Large intestine (tissue), 3 donors: ENCODE data around the gene KRTAP5-10. TPM values are rescaled to one million over a fixed set of nuclear protein-coding genes. Genes with fewer than 3 reads are reported as not detected.

Experiments
- DNase-seq, 2 donors: peaks; one replicate each; pipeline versions ENCODE4 v3.0.0 to v3.0.0-alpha.2; 2013
- H3K27ac ChIP-seq: one replicate; pipeline ENCODE4 v1.5.1; 2013; ENCODE audit warnings: low read length
- H3K27me3 ChIP-seq: 2 replicates; pipeline ENCODE4 v1.6.1; 2013; ENCODE audit warnings: low read length; ENCODE audit not compliant: control insufficient read depth, insufficient read depth
- H3K36me3 ChIP-seq: 2 replicates; pipeline ENCODE4 v1.6.1; 2013; ENCODE audit warnings: low read length; ENCODE audit not compliant: control insufficient read depth, insufficient read depth
- H3K4me1 ChIP-seq: one replicate; pipeline ENCODE4 v1.6.1; 2013; ENCODE audit warnings: low read length; ENCODE audit not compliant: control insufficient read depth, insufficient read depth
- H3K4me3 ChIP-seq: one replicate; pipeline ENCODE4 v1.5.1; 2013; ENCODE audit warnings: low read length
- H3K9me3 ChIP-seq: one replicate; pipeline ENCODE4 v1.6.1; 2013; ENCODE audit warnings: mild to moderate bottlenecking, low read depth, low read length, moderate library complexity; ENCODE audit not compliant: control insufficient read depth
- WGBS: methylation state at CpG from one replicate; pipeline ENCODE4 v1.1.5; 2013; ENCODE audit warnings: low lambda C conversion rate; ENCODE audit not compliant: insufficient coverage; 5-methylcytosine and 5-hydroxymethylcytosine counted together
- polyA plus RNA-seq: library from polyadenylated mRNA; unstranded; fragments of 120-200 nt; gene quantifications from one replicate; pipeline ENCODE4 v1.2.1, GENCODE V29; 2013

Gene KRTAP5-10
- polyA plus RNA-seq, 1 donor: 0.19 TPM

DNA sequence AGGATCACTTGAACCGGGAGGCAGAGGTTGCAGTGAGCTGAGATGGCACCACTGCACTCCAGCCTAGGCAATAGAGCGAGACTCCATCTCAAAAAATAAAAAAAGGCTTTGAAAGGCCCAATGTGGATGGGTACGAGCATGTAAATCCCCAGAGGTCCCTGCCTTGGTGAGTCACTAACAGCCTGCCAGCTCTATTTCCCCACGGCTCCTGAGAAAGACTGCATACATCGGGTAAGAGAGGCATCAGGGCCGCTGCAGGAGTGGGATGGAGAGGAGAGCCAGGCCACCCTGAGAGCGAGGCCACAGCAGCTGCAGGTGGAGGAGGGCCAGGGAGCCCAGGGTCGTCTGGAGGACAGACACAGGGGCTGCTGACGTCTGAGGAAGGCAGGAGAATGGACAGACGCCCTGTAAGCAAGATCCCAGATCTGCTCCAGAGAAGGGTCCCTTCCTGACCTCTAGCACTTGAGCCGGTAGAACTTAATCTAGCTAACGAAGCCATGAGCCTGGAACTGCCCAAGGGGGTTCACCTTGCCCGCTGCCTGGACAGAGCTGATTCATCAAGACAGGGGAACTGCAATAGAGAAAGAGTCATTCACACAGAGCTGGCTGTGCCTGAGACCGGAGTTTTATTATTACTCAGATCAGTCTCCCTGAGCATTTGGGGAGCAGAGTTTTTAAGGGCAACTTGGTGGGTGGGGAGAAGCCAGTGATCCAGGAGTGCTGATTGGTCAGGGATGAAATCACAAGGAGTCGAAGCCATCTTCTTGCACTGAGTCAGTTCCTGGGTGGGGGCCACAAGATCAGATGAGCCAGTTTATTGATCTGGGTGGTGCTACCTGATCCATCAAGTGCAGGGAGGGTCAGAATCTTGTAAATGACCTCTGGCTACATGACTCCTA is 22.2 kb upstream of the KRTAP5-10 start:
- DNase-seq: no peak
- Histone ChIP-seq H3K4me3 (no peak overlapping the region), H3K9me3 (no peaks in the 10 kb centered on the region), H3K4me1 (no peaks in the 10 kb centered on the region), H3K27me3 (no peaks in the 10 kb centered on the region), H3K27ac (no peak overlapping the region), H3K36me3 (no peaks in the 10 kb centered on the region)
- no CpG with 5 or more reads among the region's 15 CpGs for WGBS

DNA sequence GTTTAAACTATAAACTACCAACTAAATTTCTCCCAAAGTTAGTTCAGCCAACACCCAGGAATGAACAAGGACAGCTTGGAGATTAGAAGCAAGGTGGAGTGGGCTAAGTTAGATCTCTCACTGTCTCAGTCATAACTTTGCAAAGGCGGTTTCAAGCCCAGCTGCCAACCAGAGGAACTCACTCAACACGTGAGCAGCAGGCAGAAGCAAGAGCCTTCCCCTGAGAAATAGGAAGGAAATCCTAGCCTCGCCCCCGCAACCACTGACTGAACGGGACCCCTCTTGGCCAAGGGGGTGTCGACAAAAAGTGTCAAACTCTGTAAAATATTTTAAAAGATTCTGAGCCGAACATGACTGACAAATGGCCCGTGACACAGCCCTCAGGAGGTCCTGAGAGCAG is 21.5 kb upstream of the KRTAP5-10 start:
- H3K4me3 ChIP-seq: no peak overlapping the region
- no peak for DNase-seq
- 100% methylated on average over 1 of the region's 8 CpGs for WGBS
- H3K36me3 ChIP-seq: no peaks in the 10 kb centered on the region
- H3K27ac ChIP-seq: no peak overlapping the region
- H3K9me3 ChIP-seq: no peaks in the 10 kb centered on the region
- H3K4me1 ChIP-seq: no peaks in the 10 kb centered on the region
- no peaks in the 10 kb centered on the region for H3K27me3 ChIP-seq

DNA sequence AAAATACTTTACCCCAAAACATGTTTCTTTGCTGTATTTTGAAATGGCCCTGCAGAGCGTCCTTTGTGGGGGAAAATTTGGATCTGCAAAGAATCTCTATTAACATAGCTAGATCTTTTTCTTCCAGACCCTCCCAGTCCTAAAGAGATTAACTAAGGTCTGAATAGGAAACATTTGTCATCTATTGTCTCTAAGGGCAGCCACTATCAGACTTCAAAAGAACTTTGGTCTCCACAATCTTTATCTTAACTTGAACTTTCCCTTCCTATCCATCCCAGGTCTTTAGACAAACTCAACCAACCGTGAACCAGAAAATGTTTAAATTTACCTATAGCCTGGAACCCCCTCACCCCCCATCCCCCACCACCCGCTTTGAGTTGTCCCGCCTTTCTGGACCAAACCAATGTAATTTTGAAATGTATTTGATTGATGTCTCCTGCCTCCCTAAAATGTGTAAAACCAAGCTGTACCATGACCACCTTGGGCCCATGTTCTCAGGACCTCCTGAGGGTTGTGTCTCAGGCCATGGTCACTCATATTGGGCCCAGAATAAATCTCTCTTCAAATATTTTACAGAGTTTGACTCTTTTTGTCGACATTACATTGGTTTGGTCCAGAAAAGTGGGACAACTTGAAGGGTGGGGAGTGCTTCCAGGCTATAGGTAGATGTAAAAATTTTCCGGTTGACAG is 20.7 kb upstream of the KRTAP5-10 start:
- H3K4me1 ChIP-seq: no peaks in the 10 kb centered on the region
- 29% methylated on average over 1 of the region's 6 CpGs for WGBS
- H3K4me3 ChIP-seq: no peak overlapping the region
- H3K27ac ChIP-seq: no peak overlapping the region
- DNase-seq: no peak
- H3K36me3 ChIP-seq: no peaks in the 10 kb centered on the region
- no peaks in the 10 kb centered on the region for H3K27me3 ChIP-seq
- H3K9me3 ChIP-seq: no peaks in the 10 kb centered on the region

DNA sequence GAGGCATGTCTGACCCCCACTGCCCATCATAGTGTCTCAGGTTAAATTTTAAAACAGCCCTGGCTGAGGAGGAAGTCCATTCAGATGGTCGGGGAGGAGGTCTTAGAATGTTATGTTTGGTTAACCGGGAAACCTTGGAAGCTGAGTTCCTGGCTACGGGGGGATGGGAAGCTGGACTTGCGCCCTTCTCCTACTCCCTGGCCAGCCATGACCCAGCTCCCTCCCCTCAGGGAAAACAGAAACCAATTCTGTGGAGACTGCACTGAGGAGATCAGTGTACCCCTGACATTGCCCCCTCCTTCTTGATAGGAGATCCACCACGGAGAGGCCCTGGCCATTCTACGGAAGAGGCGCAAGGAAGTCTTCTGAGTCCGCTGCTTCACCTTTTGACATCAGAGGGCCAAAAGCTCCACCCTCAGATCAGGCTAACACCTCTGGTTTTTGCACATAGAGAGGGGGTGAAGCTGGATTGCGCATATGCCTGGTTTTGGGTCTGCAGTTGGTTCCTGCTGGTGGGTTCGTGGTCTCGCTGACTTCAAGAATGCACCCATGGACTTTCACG is 19.9 kb upstream of the KRTAP5-10 start:
- Histone ChIP-seq H3K4me3 (no peak overlapping the region), H3K9me3 (no peaks in the 10 kb centered on the region), H3K27me3 (no peaks in the 10 kb centered on the region), H3K4me1 (no peaks in the 10 kb centered on the region), H3K27ac (no peak overlapping the region), H3K36me3 (no peaks in the 10 kb centered on the region)
- WGBS: no CpG with 5 or more reads among the region's 12 CpGs
- DNase-seq: no peak

DNA sequence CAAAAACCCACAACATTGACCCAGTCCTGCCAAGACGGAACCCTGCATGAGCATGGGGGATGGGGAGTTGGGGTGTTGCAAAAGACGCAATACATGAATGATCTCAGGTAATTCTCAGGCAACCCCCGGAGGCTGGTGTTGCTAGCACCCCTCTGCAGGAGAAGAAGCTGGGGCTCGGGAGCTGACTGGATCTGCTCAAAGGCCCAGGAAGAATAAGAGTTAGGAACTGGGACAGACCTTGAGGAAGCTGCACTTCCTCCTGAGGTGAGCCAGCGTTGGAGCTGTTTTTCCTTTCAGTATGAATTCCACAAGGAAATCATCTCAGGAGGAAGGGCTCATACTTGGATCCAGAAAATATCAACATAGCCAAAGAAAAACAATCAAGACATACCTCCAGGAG is 17.2 kb upstream of the KRTAP5-10 start, which contains the start of gene KRTAP5-9:
Gene KRTAP5-9 (plus strand): TSS at position 301 of the 400 bp plus-strand sequence. CDS start 238 bp downstream, outside the sequence.
- no CpG with 5 or more reads among the region's 5 CpGs for WGBS

DNA sequence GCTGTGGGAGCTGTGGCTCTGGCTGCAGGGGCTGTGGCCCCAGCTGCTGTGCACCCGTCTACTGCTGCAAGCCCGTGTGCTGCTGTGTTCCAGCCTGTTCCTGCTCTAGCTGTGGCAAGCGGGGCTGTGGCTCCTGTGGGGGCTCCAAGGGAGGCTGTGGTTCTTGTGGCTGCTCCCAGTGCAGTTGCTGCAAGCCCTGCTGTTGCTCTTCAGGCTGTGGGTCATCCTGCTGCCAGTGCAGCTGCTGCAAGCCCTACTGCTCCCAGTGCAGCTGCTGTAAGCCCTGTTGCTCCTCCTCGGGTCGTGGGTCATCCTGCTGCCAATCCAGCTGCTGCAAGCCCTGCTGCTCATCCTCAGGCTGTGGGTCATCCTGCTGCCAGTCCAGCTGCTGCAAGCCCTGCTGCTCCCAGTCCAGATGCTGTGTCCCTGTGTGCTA is 16.6 kb upstream of the KRTAP5-10 start:
- Histone ChIP-seq H3K9me3 (no peaks in the 10 kb centered on the region), H3K36me3 (no peaks in the 10 kb centered on the region), H3K4me1 (no peaks in the 10 kb centered on the region), H3K27me3 (no peaks in the 10 kb centered on the region), H3K27ac (no peak overlapping the region), H3K4me3 (no peak overlapping the region)
- DNase-seq: no peak
- WGBS: no CpG with 5 or more reads among the region's 5 CpGs

More for the DNA sequence above, 17.2 kb upstream of the KRTAP5-10 start, which contains the start of gene KRTAP5-9:
- DNase-seq: no peak
- Histone ChIP-seq H3K4me3 (no peak within 1 kb of the TSS), H3K27me3 (no peaks in the 10 kb centered on the region), H3K27ac (no peak within 1 kb of the TSS), H3K4me1 (no peaks in the 10 kb centered on the region), H3K9me3 (no peaks in the 10 kb centered on the region), H3K36me3 (no peaks in the 10 kb centered on the region)

DNA sequence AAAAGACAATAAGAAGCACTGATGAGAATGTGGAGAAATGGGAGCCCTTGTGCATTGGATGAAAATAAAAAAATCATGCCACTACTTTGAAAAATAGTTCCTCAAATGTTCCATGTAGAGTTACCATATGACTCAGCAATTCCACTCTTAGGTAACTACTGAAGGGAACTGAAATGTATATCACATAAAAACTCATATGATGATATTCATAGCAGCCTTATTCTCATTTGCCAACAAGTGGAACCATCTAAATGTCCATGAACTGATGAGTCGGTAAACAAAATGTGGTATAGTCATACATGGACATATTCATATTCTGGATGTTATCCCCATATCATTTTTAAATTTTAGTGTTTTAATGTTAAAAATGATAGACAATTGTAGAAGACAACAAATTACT is 13.7 kb upstream of the KRTAP5-10 start:
- H3K4me1 ChIP-seq: no peaks in the 10 kb centered on the region
- WGBS: 100% methylated on average over 1 of the region's 1 CpG

DNA sequence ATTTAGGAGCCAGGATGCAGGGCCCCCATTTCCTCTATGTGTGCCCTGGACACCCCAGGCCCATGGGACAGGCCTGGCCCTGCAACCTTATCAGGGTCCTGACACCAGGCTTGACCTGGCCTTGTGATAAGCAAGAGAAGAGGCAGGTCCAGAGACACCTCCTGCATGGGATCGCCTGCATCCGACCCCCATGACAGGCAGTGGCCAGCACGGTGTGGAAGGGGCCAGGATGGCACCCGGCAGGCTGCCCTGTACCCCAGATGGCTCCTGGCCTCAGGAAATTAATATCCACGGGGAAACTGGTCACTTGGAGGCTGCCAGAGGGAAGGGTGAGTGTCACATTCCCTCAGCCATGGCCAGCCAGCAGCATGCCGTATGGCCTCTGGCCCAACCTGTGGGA is 10.4 kb upstream of the KRTAP5-10 start:
- Histone ChIP-seq H3K36me3 (no peaks in the 10 kb centered on the region), H3K9me3 (no peaks in the 10 kb centered on the region), H3K27ac (no peak overlapping the region), H3K4me3 (no peak overlapping the region), H3K27me3 (no peaks in the 10 kb centered on the region), H3K4me1 (no peaks in the 10 kb centered on the region)
- no CpG with 5 or more reads among the region's 6 CpGs for WGBS
- DNase-seq: no peak

More for the DNA sequence above, 13.7 kb upstream of the KRTAP5-10 start:
- Histone ChIP-seq H3K27ac (no peak overlapping the region), H3K27me3 (no peaks in the 10 kb centered on the region), H3K4me3 (no peak overlapping the region), H3K9me3 (no peaks in the 10 kb centered on the region), H3K36me3 (no peaks in the 10 kb centered on the region)
- no peak for DNase-seq

DNA sequence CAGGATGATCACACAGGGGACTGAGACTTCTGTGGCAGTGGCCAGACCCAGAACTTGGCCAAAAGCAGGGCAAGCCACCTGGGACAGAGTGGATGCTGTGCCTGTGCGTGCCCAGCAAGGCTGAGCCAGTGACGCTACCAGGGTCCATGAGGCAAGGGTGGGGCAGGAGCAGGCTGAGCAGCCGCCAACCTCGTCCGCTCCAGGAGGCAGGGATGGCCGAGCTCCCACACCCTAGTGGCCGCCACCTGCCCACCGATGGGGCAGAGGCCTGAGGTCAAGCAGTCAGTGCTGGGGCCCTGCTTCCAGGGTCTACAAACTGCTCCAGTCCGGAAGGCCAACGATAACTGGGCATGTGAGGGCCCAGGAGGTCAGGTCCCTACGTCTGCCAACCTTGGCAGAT is 9.9 kb upstream of the KRTAP5-10 start:
- no peaks in the 10 kb centered on the region for H3K4me1 ChIP-seq
- H3K9me3 ChIP-seq: no peaks in the 10 kb centered on the region
- H3K27me3 ChIP-seq: no peaks in the 10 kb centered on the region
- H3K4me3 ChIP-seq: no peak overlapping the region
- DNase-seq: no peak
- no peaks in the 10 kb centered on the region for H3K36me3 ChIP-seq
- H3K27ac ChIP-seq: no peak overlapping the region
- WGBS: no CpG with 5 or more reads among the region's 11 CpGs

DNA sequence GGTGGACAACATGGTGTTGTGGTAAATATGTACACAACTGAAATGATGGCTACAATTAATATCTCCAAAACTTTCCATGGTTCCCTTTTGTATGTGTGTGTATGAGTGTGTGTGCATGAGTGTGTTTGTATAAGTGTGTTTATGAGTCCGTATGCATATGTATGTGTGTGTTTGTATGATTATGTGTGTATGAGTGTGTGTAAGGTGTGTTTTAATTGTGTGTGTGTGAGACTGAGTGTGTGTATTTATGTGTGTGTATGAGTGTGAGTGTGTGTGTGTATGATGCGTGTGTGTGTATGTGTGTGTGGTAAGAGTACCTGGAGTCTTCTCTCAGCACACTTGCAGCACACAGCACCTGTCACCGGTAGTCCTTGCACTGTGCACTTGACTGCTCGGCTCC is 9.3 kb upstream of the KRTAP5-10 start:
- no peak for DNase-seq
- Histone ChIP-seq H3K27ac (no peak overlapping the region), H3K9me3 (no peaks in the 10 kb centered on the region), H3K36me3 (no peaks in the 10 kb centered on the region), H3K4me1 (no peaks in the 10 kb centered on the region), H3K4me3 (no peak overlapping the region), H3K27me3 (no peaks in the 10 kb centered on the region)
- no CpG with 5 or more reads among the region's 4 CpGs for WGBS
